BJ (cell line): ENCODE results near the gene TTC39C. TPM values are rescaled to one million over a fixed set of nuclear protein-coding genes. Genes with fewer than 3 reads are reported as not detected.
"Not testable (repeated sequence)": the region's sequence is repeated elsewhere in the genome, so short reads cannot be mapped to it uniquely, and the experiment has no call there.

Experiments used
- CTCF ChIA-PET: fragments of 350-600 bp; formaldehyde crosslinking; extraction: SDS; loops from one replicate; lab custom pipeline; 2021; ENCODE audit warnings: antibody characterized with exemption, inconsistent platforms; lab: Yijun Ruan, JAX
- POLR2A ChIA-PET: fragments of 300-600 bp; sonication (Branson Sonifier 250); formaldehyde crosslinking; extraction: SDS; loops from one replicate; lab custom pipeline; 2021; ENCODE audit warnings: antibody characterized with exemption; lab: Charles Lee
- DNase-seq: peaks from one replicate; pipeline ENCODE4 v3.0.0-alpha.2; 2011; ENCODE audit warnings: low read depth
- H3K27me3 ChIP-seq: 2 replicates; pipeline ENCODE4 v1.6.0; 2011; ENCODE audit warnings: low read length; ENCODE audit not compliant: control insufficient read depth, insufficient read depth
- H3K36me3 ChIP-seq: 2 replicates; pipeline ENCODE4 v1.5.1; 2011; ENCODE audit warnings: low read length; ENCODE audit not compliant: control insufficient read depth, insufficient read depth
- H3K4me3 ChIP-seq: 2 replicates; pipeline ENCODE4 v1.5.1; 2011; ENCODE audit warnings: low read depth, mild to moderate bottlenecking, control low read depth, low read length
- polyA plus RNA-seq: library from polyadenylated mRNA; depleted of rRNA; stranded (reverse); fragments of >200 nt; gene quantifications from 2 replicates; pipeline ENCODE4 v1.2.3, GENCODE V29; 2011
- TF ChIP-seq, protein P1 (sequence below): IDR thresholded peaks from 2 replicates; pipeline ENCODE4 v1.5.1; 2011; ENCODE audit warnings: low read depth, mild to moderate bottlenecking, control low read depth, inconsistent platforms, low read length, moderate library complexity; ENCODE audit not compliant: insufficient read depth

TTC39C gene
- polyA plus RNA-seq, 1 experiment, result 37.9 TPM

DNA sequence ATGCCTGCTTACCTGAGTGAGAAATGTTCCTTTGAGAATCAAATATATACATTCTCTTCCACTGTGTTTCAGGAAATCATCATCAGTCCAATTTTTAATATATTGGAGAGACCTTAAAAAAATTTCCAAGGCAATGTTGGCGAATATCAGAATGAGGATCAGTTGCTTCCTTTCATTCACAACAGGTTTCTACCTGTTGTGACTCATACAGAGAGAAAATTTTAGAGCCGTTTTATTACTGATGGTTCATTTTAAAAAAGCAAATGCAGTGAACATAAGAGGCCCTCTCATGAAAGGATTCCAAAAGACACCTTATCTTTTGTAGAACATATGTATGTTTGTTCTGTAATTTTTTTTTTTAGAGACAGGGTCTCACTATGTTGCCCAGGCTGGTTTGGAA, 42.0 kb downstream of the TTC39C start:
- TF ChIP-seq, protein P1, sequence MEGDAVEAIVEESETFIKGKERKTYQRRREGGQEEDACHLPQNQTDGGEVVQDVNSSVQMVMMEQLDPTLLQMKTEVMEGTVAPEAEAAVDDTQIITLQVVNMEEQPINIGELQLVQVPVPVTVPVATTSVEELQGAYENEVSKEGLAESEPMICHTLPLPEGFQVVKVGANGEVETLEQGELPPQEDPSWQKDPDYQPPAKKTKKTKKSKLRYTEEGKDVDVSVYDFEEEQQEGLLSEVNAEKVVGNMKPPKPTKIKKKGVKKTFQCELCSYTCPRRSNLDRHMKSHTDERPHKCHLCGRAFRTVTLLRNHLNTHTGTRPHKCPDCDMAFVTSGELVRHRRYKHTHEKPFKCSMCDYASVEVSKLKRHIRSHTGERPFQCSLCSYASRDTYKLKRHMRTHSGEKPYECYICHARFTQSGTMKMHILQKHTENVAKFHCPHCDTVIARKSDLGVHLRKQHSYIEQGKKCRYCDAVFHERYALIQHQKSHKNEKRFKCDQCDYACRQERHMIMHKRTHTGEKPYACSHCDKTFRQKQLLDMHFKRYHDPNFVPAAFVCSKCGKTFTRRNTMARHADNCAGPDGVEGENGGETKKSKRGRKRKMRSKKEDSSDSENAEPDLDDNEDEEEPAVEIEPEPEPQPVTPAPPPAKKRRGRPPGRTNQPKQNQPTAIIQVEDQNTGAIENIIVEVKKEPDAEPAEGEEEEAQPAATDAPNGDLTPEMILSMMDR, result no peak
- CTCF ChIA-PET, result no interaction called here
- no peak for DNase-seq
- POLR2A ChIA-PET, result no interaction called here
- Histone ChIP-seq H3K27me3 (no peaks in the 10 kb centered on the region), H3K36me3 (no peaks in the 10 kb centered on the region), H3K4me3 (no peak overlapping the region)

DNA sequence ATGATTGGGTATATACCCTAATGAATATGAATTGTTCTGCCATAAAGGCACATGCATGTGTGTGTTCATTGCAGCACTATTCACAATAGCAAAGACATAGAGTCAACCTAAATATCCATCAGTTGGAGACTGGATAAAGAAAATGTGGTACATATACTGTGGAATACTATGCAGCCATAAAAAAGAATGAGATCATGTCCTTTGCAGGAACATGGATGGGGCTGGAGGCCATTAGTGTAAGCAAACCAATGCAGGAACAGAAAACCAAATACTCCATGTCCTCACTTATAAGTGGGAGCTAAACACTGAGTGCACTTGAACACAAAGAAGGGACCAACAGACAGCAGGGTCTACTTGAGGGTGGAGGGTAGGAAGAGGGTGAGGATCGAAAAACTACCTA, 43.2 kb downstream of the TTC39C start:
- no peak overlapping the region for H3K4me3 ChIP-seq
- ChIA-PET CTCF (interaction anchor here (1.5 kb wide), 1 partner anchor 15 kb away, joined by 3 read pairs; no protein-coding TSS in a partner anchor), POLR2A (no interaction called here)
- no peak for DNase-seq
- H3K27me3 ChIP-seq, result no peaks in the 10 kb centered on the region
- TF ChIP-seq, protein P1, result no peak
- no peaks in the 10 kb centered on the region for H3K36me3 ChIP-seq

DNA sequence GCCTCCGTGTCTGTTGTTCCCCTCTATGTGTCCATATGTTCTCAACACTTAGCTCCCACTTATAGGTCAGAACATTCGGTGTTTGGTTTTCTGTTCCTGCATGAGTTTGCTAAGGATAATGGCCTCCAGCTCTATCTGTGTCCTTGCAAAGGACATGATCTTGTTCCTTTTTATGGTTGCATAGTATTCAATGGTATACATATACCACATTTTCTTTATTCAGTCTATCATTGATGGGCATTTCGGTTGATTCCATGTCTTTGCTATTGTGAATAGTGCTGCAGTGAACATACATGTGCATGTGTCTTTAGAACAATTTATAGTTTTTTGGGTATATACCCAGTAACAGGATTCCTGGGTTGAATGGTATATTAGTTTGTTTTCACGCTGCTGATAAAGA, 44.8 kb downstream of the TTC39C start:
- POLR2A ChIA-PET, H3K27me3 ChIP-seq, DNase-seq, H3K4me3 ChIP-seq, CTCF ChIA-PET, H3K36me3 ChIP-seq: not testable (repeated sequence)

DNA sequence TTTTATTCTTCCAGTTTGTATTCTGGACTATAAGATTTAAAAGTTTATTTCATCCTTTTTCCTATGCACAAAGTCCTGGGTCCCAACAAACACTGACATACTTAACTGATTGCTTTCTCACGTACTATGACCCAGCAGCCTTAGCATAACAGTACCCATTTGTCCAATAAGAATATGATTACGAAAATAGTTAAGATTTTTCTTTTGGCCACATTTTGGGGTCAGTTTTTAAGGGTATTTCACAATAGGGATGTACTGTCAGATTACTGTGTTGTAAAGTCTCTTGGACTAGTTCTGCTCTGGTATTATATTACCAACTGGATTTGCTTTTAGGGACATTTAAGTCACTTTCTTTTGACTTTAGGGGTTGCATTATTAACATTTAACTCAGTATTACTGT, 46.1 kb downstream of the TTC39C start:
- no peaks in the 10 kb centered on the region for H3K36me3 ChIP-seq
- H3K27me3 ChIP-seq, result no peaks in the 10 kb centered on the region
- no peak for DNase-seq
- ChIA-PET POLR2A (no interaction called here), CTCF (interaction anchor here (0.6 to 0.9 kb wide), 2 partner anchors 8 to 10 kb away, joined by 3 read pairs; no protein-coding TSS in a partner anchor)
- TF ChIP-seq, protein P1, result no peak
- no peak overlapping the region for H3K4me3 ChIP-seq

DNA sequence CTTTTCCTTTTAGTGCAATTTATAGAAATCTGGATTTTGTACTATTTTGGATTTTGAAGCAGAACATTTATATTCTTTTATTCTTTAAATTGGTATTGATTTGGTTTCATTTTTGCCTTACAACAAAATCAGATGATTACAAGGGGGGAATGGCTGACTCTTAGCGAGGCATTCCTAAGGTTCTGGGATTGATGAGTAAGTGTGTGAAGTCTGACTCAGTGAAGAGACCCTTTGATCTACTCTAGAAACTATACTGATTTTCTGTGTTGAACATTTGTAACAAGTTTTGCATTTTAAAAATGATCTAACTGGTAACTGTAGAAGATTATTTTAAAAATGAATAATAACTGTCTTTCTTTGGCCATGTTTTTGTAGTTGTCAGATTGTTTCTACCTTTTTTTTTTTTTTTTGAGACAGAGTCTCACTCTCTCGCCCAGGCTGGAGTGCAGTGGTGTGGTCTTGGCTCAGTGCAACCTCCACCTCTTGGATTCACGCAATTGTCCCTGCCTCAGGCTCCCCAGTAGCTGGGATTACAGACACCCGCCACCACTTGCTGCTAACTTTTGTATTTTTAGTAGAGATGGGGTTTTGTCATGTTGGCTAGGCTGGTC, 48.7 kb downstream of the TTC39C start:
- CTCF ChIA-PET, result interaction anchor here (0.6 kb wide), 1 partner anchor 378 kb away, joined by 3 read pairs; no protein-coding TSS in a partner anchor

More for the DNA sequence above, 48.7 kb downstream of the TTC39C start:
- POLR2A ChIA-PET, result no interaction called here
- Histone ChIP-seq H3K27me3 (no peaks in the 10 kb centered on the region), H3K4me3 (no peak overlapping the region), H3K36me3 (peaks cover 10% of the 10 kb centered on the region)
- no peak for DNase-seq
- TF ChIP-seq, protein P1, result no peak
